Inflammatory macrophage treated with lipopolysaccharide for 4 hours (primary cell): ENCODE results near the gene TNNC1.

Source experiments
- DNase-seq: peaks from one replicate; pipeline ENCODE4 v3.0.0-alpha.2; 2020

TNNC1 gene

DNA sequence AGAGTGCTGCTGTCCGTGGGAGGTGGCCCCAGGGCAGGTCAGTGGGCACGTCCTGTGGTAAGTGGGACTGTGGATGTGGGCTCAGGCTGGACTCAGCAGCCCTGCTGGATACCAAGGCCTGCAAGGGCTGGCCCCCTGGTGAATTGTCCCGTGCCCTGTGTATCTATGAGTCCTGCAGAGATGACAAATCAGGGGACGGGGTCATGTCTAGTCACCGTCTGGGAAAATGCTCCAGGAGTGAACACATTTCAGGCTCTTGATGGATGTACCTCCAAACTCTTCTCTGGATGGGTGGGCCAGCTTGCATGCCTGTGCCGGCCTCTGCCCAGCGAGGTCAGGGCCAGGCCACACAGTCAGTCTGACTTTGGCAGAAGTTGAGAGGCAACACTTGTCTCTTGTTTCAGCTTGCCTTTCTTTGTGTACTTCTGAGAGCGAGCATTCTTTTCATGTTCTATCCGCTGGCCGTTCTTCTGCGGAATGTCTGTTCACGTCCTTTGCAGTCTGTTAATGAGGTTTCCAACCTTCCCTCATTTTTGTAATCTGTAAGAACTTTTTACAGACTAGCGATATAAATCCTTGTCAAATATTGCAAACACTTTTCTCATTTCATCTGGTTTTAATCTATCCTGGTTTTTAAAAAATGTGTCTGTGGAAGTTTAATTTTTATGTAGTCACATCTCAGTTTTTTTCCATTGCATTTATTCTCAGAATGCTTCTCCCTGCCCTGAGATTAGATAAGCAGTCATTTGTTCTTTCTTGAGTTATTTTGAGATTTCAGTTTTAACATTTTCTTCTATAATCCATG, 29.9 kb upstream of the TNNC1 start:
- DNase-seq: no peak

DNA sequence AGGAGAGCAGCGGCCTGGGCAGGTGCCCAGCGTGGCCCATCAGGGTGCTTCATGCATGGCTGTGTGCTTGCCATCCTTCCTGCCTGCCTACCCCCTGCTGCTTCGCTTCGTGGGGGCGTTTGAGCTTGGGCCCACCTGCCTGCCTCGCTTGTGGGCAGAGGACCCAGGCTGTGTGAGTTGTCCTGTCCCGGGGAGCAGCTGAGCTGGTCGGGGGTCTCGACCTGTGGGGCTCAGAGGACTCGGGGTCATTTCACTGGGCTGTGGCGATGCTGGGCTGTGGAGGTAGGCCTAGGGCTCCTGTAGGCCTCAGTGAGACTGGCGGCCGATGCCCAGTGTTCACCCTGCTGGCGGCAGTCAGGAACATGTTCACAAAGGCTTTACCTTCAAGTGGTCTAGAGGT, 29.2 kb upstream of the TNNC1 start:
- DNase-seq: no peak

DNA sequence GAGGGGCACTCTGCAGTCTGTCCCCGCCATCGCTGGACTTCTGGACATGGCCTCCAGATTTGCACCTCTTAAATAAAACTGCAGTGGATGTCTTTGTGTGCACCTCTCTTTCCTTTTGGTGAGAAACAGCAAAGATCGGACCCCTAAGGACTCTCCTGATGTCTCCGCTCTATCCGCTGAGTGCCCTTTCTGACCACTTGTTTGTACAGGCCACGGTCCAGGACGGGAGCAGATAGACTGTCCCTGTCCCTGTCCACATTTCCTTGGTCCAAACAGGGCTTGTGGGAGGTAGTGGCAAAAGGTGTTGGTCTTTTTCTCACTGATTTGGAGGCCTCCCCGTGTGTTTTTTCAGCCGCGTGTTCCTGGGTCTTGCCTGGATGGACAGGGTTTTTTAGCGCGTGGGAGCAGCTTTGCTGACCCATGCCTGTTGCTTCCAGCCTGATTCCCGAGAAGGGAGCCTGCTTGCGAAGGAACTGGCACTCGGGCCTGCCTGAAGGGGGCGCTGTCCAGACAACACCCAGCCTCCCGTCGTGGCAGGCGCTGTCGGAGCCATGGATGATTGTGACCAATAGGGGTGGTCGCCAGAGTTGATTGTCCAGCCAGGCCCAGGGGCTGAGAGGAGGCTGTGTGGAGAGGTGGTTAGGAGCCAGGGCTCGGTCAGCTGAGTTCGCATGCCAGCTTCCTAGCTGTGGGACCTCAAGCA, 28.1 kb upstream of the TNNC1 start:
- no peak for DNase-seq

DNA sequence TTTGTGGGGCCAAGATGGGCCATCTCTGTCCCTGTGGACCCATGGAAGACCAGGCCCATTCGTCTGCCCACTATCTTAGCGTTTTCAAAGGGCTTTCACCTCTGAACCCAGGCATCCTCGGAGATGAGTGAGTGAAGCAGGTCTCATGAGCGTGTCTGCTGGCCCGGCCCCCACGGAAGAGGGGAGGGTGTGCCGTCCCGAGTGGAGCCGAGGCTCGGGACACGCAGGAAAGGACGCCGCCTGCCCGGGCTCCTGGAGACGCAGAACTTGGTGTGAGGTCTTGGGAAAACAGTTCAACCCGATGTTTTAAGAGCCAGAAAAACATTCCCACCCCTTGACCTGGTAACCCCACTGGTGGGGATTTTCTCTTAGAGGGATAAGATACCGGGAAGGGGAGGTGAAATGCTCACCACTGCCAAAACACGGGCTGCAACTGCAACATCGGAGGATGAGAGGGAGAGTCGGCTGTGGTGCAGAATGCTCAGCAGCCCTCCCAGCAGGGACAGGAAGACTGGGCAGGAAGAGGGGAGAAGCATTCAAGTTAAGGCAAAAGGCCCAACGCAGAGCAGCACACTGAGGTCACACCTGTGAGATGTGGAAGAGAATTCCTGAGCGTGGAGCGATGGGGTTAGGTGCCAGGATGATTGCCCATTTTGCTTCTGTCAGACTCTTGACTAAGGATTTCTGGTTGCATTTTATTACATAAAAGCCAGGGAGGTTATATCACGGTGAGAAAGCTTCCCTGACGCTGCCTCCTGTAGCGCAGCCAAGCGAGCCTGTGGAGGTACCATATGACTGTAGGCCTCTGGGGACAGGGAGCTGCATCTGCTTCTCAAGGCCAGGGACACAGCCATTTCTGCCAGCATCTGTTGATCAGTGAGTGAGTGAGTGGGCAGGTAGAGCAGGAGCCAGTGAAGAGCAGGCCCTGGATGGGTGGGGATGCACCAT, 27.2 kb upstream of the TNNC1 start:
- no peak for DNase-seq

DNA sequence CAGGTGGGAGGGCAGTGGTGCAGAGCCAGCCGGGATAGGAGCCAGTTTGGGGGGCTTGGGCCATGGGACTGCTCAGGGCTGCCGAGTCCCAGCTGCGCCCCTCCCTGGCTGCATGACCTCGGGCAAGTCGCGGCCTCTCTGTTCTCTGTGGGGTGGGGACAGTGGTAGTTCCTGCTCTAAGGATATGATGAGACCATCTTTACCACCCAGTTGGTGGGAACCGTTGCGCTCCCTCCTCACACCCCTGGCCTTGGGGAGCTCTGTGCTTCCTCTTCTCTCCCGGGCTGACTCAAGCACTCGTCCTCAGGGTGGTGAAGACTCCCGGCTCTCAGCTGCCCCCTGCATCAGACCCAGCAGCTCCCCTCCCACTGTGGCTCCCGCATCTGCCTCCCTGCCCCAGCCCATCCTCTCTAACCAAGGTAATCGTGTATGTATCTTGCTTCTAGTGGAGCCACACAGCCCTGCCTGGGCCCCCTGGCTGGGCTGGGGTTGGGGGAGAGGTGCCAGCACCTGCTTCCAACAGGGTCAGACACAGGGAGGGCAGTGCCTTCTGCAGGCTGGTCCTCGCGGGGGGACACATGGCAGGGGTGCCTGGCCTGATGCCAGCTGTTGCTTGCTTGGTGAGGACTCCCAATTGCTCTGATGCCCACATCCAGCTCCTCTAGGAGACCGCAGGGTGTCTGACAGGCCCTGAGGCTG, 26.2 kb upstream of the TNNC1 start:
- DNase-seq: no peak

DNA sequence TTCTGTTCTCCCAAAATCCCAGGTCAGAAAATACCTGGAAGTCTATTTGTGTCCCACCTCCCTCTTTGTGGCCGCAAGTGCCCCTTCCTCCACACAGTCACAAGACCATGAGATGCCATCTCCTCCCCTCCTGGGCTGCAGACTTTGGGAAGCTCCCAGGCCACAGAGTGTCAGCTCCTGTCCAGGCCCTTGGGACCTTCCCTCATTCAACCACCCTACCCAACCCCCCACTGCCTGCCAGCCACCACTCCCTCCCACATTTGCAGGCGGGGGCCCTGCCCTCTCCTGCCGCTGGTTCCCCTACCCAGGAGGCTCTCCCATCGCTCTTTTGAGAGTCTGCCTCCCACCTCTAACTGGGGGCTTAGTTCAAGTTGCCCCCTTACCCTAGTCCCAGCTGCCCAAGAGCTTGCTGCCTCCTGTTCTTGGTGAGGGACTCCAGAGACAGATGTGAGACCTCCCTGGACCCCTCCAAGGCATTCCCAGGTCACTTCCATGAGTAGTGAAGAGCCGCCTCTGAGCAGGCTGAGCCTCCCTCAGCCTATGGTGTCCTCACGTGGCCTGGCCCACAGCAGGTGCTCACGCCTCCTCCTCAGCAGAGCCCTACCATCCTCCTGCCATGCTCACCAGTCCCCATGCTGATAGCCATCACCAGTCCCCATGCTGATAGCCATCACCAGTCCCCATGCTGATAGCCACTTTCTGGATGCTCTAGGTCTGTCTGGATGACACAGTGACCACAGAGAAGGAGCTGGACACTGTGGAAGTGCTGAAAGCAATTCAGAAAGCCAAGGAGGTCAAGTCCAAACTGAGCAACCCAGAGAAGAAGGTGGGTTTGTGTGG, 25.4 kb upstream of the TNNC1 start:
- no peak for DNase-seq

DNA sequence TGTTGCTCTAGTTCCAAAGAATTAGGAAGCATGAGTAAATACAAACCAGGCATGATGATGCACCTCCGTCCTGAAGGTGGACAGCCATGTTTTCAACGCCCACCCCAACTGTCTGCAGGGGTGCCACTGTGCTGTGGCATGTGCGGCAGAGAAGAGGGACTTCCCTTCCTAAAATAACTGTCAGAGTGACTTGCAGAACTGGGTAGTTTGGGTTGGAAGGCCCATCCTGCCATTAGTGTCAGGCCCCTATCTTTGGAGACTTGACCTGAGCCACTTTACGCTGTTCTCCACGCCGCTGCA, 23.9 kb upstream of the TNNC1 start:
- DNase-seq: no peak

DNA sequence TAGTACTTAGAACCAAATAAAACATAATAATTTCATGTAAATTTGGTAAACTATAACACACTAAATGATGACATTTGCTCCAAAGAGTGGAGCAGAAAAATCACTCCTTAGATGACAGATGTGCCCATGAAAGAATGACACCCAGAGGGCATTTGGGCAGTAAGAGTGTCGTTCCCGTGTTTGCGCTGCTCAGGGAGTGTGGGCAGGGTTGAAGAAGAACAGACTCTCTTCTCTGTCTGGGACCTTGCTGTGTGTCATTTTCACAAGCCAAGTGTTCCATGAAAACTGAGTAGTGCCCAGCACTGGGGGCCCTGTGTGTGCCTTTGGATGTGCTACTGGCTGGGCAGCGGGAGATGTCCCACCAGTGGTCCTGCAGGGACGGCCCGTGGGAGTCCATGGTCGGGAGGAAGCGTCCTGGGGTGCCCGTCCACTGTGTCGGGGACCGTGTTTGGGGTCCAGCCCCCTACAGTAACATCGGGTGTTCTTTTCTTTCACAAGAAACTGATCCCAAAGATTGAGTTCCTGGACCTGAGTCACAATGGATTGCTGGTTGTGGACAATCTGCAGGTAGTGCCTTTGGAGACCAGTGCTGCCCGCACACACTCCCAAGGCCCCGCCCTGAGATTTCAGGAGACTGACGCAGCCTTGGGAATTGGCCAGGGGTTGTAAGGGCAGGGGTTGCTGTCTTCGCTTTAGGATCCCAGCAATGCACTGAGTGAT, 23.4 kb upstream of the TNNC1 start:
- DNase-seq: no peak

DNA sequence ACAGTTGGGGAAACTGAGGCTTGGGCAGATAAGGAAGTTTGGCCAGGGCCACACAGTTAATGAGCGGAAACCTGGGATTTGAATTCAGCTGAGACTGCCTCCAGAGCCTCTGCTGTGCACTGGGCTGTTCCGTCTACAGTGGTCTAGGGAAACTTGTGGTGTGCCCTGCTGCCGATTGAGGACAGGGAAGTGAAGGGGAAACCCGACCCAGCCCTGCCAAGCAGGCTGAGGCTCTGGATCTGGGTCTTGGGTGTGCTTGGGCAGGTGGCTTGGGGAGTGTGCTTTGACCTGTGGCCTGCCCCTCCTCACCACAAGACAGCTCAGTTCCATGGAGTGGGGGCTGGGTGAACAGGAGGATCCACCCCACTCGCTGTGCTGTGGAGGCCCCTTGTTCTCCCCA, 19.2 kb upstream of the TNNC1 start:
- no peak for DNase-seq

DNA sequence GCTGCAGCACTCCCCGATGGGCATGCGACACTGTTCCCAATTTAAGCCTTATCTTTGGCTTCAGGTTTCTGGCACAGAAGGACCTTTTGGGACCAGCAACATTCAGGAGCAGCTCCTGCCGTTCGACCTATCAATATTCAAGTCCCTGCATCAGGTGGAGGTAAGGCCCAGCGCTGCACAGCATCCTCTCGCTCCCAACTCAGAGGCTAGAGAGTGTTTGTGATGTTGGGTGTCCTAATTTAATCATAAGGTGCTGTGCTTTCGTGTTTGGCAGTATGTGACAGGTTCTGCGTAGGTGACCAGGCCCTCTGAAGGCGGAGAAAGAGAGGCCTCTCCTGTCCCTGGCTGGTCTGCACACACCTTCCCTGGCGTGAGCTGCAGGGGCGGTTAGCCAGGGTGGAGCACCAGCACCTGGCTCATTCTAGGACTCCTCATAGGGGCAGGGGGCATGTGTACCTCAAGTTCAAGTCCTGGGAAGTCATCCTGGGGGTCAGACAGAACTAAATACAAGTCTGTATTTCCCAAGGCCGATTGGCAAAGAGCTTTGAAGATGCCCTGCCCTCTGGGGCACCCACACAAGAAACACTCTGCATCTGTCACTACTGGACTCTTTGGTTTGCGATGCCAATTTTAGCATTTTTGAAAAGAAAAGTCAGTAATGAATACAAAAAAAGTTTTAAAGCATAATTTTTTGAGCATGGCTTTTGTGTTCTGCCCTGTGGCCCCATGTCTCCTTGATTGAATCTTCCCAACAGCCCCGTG, 18.6 kb upstream of the TNNC1 start:
- DNase-seq: no peak

DNA sequence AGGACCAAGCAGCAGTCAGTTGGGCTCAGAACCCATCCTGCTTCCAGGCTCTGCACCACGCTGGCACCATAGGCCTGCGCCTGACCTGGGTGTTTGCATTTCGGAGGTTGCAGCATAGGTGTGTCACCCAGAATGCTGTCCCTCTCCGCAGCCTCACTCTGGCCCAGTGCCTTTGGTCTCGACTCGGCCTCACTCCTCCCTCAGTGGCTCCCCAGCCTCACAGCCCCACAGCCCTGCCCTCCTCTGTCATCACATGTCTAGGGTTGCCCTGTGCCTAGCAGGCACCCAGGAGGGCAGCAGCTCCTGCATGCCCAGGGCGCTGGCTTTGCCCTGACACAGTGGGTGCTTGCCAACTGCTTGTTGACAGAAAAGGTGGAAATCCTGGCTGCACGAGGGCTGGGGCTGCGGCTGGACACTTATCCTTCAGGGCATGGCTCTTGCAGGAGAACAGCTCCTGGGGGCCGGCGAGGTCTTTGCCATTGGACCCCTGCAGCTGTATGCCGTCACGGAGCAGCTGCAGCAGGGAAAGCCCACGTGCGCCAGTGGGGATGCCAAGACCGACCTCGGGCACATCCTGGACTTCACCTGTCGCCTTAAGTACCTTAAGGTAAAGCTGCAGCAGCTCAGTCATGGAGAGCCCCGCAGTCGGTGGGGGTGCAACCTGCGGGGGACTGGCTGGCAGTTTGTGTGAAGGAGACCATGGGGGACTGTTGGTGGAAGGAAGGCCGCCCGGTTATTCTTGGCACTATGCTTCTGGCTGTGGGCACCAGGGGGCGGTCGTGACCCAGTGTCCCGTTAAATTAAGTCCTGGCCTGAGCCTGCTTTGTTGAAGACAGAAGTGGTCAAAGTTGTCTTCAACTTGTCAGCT, 17.8 kb upstream of the TNNC1 start:
- peak; percentile 65 for DNase-seq

DNA sequence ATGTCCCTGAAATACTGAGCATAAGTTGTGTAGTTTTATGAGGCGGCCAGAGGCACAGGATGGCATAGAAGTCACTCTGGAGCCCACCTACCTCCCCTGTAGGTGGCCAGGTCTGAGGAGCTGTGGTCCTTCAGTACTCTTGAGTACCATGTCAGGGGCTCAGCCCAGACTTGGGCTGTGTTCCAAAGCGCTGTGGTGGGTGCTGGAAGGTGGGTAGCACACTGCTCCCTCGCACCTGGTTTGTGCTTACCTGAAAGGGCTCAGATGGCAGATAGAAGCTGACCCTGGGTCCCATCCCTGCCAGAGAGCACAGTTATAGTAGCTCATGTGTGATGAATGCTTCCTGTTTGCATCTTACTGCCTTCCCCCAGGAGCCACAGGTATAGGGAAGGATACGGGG, 17.1 kb upstream of the TNNC1 start:
- DNase-seq: no peak

DNA sequence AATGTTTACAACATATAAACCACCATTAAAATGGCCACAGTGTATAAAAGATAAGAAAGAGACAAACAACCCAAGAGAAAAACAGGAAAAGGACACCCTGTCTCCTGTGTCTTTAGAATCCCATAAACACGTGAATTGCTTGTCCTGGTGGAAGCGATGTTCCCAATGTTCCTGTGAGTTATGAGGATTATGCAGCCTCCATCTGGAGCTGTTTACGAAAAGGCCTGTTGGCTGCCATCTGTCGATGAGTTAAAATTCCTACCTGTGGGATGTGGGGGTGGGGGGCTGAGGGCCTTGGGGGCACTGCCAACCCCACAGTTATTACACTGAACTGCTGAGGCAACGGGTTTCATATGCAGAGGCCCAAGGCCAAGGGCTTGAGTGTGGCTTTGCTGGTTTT, 15.2 kb upstream of the TNNC1 start:
- no peak for DNase-seq

DNA sequence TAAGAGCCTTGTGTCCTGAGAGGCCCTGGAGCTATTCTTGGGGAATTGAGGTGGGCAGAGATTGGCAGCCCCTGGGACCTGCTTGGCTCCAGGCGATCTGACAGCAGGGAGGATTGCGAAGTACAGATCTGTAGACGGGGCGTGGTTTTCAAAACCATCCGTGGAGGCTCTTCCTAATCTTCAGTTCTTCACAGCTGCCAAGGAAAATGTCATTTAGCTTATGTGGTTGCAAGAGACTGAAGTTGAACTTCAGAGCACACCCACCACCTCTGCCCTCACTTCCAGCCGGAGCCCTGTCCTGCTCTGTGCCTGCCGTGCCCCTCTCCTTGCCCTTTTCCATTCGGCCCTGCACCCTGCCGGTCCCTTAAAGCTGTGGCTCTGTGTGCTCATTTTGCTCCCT, 14.5 kb upstream of the TNNC1 start:
- no peak for DNase-seq

DNA sequence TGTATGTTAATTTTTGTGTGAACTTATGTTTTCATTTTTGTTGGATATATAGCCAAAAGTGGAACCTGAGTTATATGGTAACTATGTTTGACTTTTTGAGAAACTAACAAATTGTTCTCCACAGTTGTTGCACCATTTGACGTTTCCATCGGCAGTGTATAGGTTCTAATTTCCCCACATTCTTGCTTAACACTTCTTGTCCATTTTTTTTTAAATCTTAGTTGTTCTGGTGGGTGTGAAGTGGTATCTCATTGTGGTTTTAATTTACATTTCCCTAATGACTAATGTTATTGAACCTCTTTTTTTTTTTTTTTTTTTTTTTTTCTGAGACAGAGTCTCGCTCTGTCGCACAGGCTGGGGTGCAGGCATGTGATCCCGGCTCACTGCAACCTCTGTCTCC, 9.6 kb upstream of the TNNC1 start:
- DNase-seq: peak; percentile 72

DNA sequence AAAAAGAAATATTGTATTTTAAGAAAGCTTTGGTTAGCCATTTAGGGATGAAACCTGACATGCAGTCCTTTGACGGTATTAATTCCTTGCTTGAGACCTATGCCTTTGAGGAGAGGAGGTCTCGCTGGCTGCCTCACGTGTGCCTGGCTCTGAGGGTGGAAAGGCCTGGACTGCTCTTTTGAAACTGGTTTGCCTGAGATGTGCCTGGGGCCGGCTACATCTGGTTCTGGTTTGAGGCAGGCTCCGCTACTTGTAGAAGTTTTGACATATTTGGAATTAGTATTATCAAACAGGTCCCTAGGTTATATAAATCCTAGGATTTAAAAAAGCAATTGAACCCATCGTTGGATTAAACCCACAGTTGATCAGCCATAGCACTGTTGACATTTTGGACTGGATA, 8.0 kb upstream of the TNNC1 start:
- DNase-seq: no peak

DNA sequence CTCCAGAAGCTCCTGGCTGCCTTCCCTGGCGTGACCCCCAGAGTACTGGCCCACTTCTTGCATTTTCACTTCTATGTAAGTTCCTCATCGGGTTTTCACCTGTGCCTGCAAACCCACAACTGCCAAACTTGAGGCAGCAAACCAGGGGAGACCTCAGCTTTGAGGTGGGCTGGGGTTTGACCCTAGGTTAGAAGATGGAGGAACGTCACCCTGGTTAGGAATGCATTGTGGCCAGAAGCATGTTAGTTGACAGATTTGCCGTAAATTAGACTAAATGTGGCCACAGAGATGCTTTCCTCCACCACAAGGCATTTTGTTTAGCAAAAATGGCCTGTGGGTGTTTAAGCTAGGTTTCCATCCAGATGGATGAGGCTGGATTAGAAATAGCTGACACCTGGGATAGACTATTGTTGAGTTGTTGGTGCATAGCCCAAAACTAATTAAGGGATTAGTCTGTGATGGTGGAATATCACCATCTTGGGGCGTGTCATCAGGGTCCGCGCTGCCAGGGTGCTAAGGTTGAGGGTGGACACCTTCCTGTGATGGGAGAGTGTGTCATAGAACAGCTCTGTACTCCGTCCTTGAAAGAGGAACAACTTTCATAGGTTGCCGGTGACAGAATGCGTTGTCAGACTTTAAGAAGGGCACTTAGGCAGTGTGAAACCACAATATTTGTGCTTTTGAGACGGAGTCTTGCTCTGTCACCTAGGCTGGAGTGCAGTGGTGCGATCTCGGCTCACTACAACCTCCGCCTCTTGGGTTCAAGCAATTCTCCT, 5.1 kb upstream of the TNNC1 start:
- no peak for DNase-seq

DNA sequence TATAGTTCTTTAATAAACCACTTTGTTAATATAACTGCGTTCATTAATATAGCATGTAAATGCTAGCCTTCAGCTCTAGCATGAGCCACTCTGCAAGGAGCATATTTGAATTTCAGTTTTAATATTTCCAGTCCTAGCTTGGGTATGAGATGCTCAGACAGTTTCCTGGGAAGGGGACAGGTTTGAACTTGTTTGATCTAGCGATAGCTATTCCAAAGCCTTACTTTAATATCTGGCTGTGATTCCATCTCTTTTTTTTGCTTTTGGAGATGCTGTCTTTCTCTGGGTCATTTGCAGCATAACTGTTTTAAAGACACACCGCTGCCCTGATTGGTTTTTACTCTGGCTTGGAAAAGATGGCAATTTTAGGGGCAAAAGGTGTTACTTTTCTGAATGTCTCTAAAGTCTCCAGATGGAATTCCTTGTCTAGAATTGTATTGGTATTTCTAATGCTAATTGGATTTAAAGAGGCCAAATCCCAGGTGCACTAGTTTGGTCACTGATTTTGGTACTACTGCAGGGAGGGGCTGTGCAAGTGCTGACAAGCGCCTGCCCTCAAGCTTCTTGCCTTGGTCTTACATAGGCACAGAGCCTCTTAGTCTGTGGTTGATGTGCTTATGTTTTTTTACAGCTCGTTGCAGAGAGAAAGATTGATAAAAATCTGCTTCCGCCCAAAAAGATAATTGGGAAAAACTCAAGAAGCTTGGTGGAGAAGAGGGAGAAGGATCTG, 4.4 kb upstream of the TNNC1 start:
- DNase-seq: no peak
